ENCODE data around the gene KRT35. TPM values are rescaled to one million over a fixed set of nuclear protein-coding genes. Genes with fewer than 3 reads are reported as not detected.

The KRT35 gene
- total RNA-seq, 1 donor from 2014 or later, result not detected

- Mint-ChIP-seq H3K4me1 (no peaks in the 10 kb centered on the region), H3K27ac (no peak overlapping the region), H3K27me3 (no peaks in the 10 kb centered on the region), H3K9me3 (no peaks in the 10 kb centered on the region), H3K36me3 (ENCODE audit: low read depth) (no peaks in the 10 kb centered on the region), H3K4me3 (no peak overlapping the region)
- intact Hi-C loops (cut with micrococcal nuclease), result loop anchor here (5.0 kb wide), 2 partner anchors 160 to 175 kb away; no protein-coding TSS in a partner anchor
- DNase-seq, result peak; percentile 80
Observed at GRCh38 chr17:41486809-41487530, 6.0 kb upstream of the KRT35 start.

- Mint-ChIP-seq H3K27ac (no peak overlapping the region), H3K9me3 (no peaks in the 10 kb centered on the region), H3K4me3 (no peak overlapping the region), H3K27me3 (no peaks in the 10 kb centered on the region), H3K36me3 (ENCODE audit: low read depth) (no peaks in the 10 kb centered on the region), H3K4me1 (no peaks in the 10 kb centered on the region)
- no peak for DNase-seq
- intact Hi-C loops (cut with micrococcal nuclease), result loop anchor here (5.0 kb wide), 2 partner anchors 161 to 176 kb away; no protein-coding TSS in a partner anchor
Observed at GRCh38 chr17:41486316-41486715, 5.4 kb upstream of the KRT35 start.

- intact Hi-C loops (cut with micrococcal nuclease), result loop anchor here (5.0 kb wide), 2 partner anchors 162 to 177 kb away; no protein-coding TSS in a partner anchor
- Mint-ChIP-seq H3K4me3 (no peak overlapping the region), H3K27ac (no peak overlapping the region), H3K4me1 (no peaks in the 10 kb centered on the region), H3K9me3 (no peaks in the 10 kb centered on the region), H3K36me3 (ENCODE audit: low read depth) (no peaks in the 10 kb centered on the region), H3K27me3 (no peaks in the 10 kb centered on the region)
- no peak for DNase-seq
Observed at GRCh38 chr17:41484920-41485904, 4.3 kb upstream of the KRT35 start.

GRCh38 chr17:41483991-41484826, 3.3 kb upstream of the KRT35 start:
- Mint-ChIP-seq H3K27me3 (no peaks in the 10 kb centered on the region), H3K9me3 (no peaks in the 10 kb centered on the region), H3K36me3 (ENCODE audit: low read depth) (no peaks in the 10 kb centered on the region), H3K4me3 (no peak overlapping the region), H3K4me1 (no peaks in the 10 kb centered on the region), H3K27ac (no peak overlapping the region)
- no peak for DNase-seq
- intact Hi-C loops (cut with micrococcal nuclease), result no loop called here

GRCh38 chr17:41483531-41483930, 2.6 kb upstream of the KRT35 start:
- Mint-ChIP-seq H3K27ac (no peak overlapping the region), H3K36me3 (ENCODE audit: low read depth) (no peaks in the 10 kb centered on the region), H3K4me3 (no peak overlapping the region), H3K9me3 (no peaks in the 10 kb centered on the region), H3K27me3 (no peaks in the 10 kb centered on the region), H3K4me1 (no peaks in the 10 kb centered on the region)
- intact Hi-C loops (cut with micrococcal nuclease), result no loop called here
- DNase-seq, result no peak

GRCh38 chr17:41480581-41480980, 370 bp downstream of the KRT35 start:
- no peak for DNase-seq
- Mint-ChIP-seq H3K9me3 (no peaks in the 10 kb centered on the region), H3K36me3 (ENCODE audit: low read depth) (no peaks in the 10 kb centered on the region), H3K27ac (no peak overlapping the region), H3K4me3 (no peak overlapping the region), H3K4me1 (no peaks in the 10 kb centered on the region), H3K27me3 (no peaks in the 10 kb centered on the region)
- intact Hi-C loops (cut with micrococcal nuclease), result no loop called here

GRCh38 chr17:41480136-41480535, 815 bp downstream of the KRT35 start:
- Mint-ChIP-seq H3K27me3 (no peaks in the 10 kb centered on the region), H3K27ac (no peak overlapping the region), H3K4me3 (no peak overlapping the region), H3K9me3 (no peaks in the 10 kb centered on the region), H3K4me1 (no peaks in the 10 kb centered on the region), H3K36me3 (ENCODE audit: low read depth) (no peaks in the 10 kb centered on the region)
- intact Hi-C loops (cut with micrococcal nuclease), result no loop called here
- no peak for DNase-seq

- Mint-ChIP-seq H3K4me3 (no peak overlapping the region), H3K9me3 (no peaks in the 10 kb centered on the region), H3K36me3 (ENCODE audit: low read depth) (no peaks in the 10 kb centered on the region), H3K4me1 (no peaks in the 10 kb centered on the region), H3K27me3 (peaks cover 2% of the 10 kb centered on the region), H3K27ac (no peak overlapping the region)
- DNase-seq, result no peak
- intact Hi-C loops (cut with micrococcal nuclease), result no loop called here
Observed at GRCh38 chr17:41478237-41478636, 2.7 kb downstream of the KRT35 start.

GRCh38 chr17:41476866-41477815, 3.8 kb downstream of the KRT35 start:
- no peak overlapping the region for H3K27ac Mint-ChIP-seq
- no peak overlapping the region for H3K4me3 Mint-ChIP-seq
- no peaks in the 10 kb centered on the region for H3K4me1 Mint-ChIP-seq
- intact Hi-C loops (cut with micrococcal nuclease), result no loop called here
- H3K36me3 Mint-ChIP-seq (ENCODE audit: low read depth), result no peaks in the 10 kb centered on the region
- no peak for DNase-seq
- no peaks in the 10 kb centered on the region for H3K9me3 Mint-ChIP-seq
- peaks cover 2% of the 10 kb centered on the region for H3K27me3 Mint-ChIP-seq

- Mint-ChIP-seq H3K27ac (no peak overlapping the region), H3K9me3 (no peaks in the 10 kb centered on the region), H3K27me3 (peaks cover 2% of the 10 kb centered on the region), H3K4me3 (no peak overlapping the region), H3K36me3 (ENCODE audit: low read depth) (no peaks in the 10 kb centered on the region), H3K4me1 (no peaks in the 10 kb centered on the region)
- intact Hi-C loops (cut with micrococcal nuclease), result no loop called here
- DNase-seq, result no peak
Observed at GRCh38 chr17:41475421-41475820, 5.5 kb downstream of the KRT35 start.

- H3K27ac Mint-ChIP-seq, result no peak overlapping the region
Observed at GRCh38 chr17:41474863-41475262, 6.1 kb downstream of the KRT35 start.

GRCh38 chr17:41468346-41468745, 12.6 kb downstream of the KRT35 start:
- Mint-ChIP-seq H3K27ac (no peak overlapping the region), H3K9me3 (peaks cover 6% of the 10 kb centered on the region), H3K4me1 (no peaks in the 10 kb centered on the region), H3K27me3 (peaks cover 5% of the 10 kb centered on the region), H3K36me3 (ENCODE audit: low read depth) (no peaks in the 10 kb centered on the region), H3K4me3 (no peak overlapping the region)
- intact Hi-C loops (cut with micrococcal nuclease), result no loop called here
- no peak for DNase-seq

More at GRCh38 chr17:41474863-41475262, 6.1 kb downstream of the KRT35 start:
- Mint-ChIP-seq H3K27me3 (peaks cover 2% of the 10 kb centered on the region), H3K36me3 (ENCODE audit: low read depth) (no peaks in the 10 kb centered on the region), H3K4me1 (no peaks in the 10 kb centered on the region), H3K9me3 (no peaks in the 10 kb centered on the region), H3K4me3 (no peak overlapping the region)
- intact Hi-C loops (cut with micrococcal nuclease), result no loop called here
- no peak for DNase-seq

- no peak overlapping the region for H3K27ac Mint-ChIP-seq
- intact Hi-C loops (cut with micrococcal nuclease), result no loop called here
- H3K9me3 Mint-ChIP-seq, result peaks cover 6% of the 10 kb centered on the region
- no peaks in the 10 kb centered on the region for H3K36me3 Mint-ChIP-seq (ENCODE audit: low read depth)
- no peak overlapping the region for H3K4me3 Mint-ChIP-seq
- no peak for DNase-seq
- peaks cover 5% of the 10 kb centered on the region for H3K27me3 Mint-ChIP-seq
- H3K4me1 Mint-ChIP-seq, result no peaks in the 10 kb centered on the region
Observed at GRCh38 chr17:41467561-41467960, 13.4 kb downstream of the KRT35 start.

Measured in activated CD4-positive, alpha-beta T cell treated with anti-CD3 and anti-CD28 coated beads, Interleukin-2, amount 10 ng/mL, durations not matched to agents 24 days and 14 days (primary cell).